HCT116 (cell line): ENCODE data around the gene PNMT. TPM values are rescaled to one million over a fixed set of nuclear protein-coding genes. Genes with fewer than 3 reads are reported as not detected.

Experiments
- ATAC-seq: fragments of 200-7000 bp; cut with Tn5 transposase; 2 replicates; pipeline ENCODE4 v1.9.1; 2020; ENCODE audit warnings: mild to moderate bottlenecking, moderate library complexity
- BruUV-seq: library from RNA; stranded (reverse); fragments of 400-500 nt; replicated peaks from 2 replicates; lab custom pipeline; 2021; lab: Mats Ljungman, UMichigan
- CTCF ChIA-PET: fragments of 300-600 bp; sonication (Branson Sonifier 250); formaldehyde crosslinking; loops from one replicate; lab custom pipeline; 2021; ENCODE audit warnings: antibody characterized with exemption; lab: Charles Lee
- POLR2A ChIA-PET: fragments of 300-600, 350-600 bp; sonication (Branson Sonifier 250); formaldehyde crosslinking; loops from one replicate; lab custom pipeline; 2021; ENCODE audit warnings: antibody characterized with exemption; lab: Charles Lee
- RAD21 ChIA-PET, 2 experiments: fragments of 300-600 bp; sonication (Branson Sonifier 250); formaldehyde crosslinking; loops; one replicate each; lab custom pipeline; 2023; ENCODE audit warnings: low total read pairs in 2 of 2; ENCODE audit not compliant: uncharacterized antibody in 2 of 2, unreplicated experiment in 2 of 2, low non-redundant PET in 1 of 2; lab: Charles Lee
- DNase-seq: peaks from one replicate; pipeline ENCODE4 v3.0.0-alpha.2; 2010; ENCODE audit warnings: low read depth, low spot score
- H2AFZ ChIP-seq: fragments of 200-600 bp; shearing (Covaris generic), sonication (generic); 2 replicates; pipeline ENCODE4 v1.6.1; 2017; ENCODE audit warnings: low read depth, mixed run types, mixed read lengths, antibody characterized with exemption, low read length; ENCODE audit not compliant: poor library complexity, severe bottlenecking
- H3K27ac ChIP-seq: 2 replicates; pipeline ENCODE4 v1.5.1; 2012; ENCODE audit warnings: low read depth, low read length
- H3K27me3 ChIP-seq: fragments of 200-600 bp; sonication (generic); 2 replicates; pipeline ENCODE4 v1.6.1; 2016; ENCODE audit warnings: mixed run types, low read length, mixed read lengths; ENCODE audit not compliant: insufficient read depth
- H3K36me3 ChIP-seq, 2 experiments: fragments of 200-500 bp in 1 of 2; fragments of 200-600 bp in 1 of 2; sonication (Bioruptor generic) in 1 of 2; sonication (generic) in 1 of 2; 2 replicates each; pipeline versions ENCODE4 v1.5.1 to v1.6.1; 2014 to 2016; ENCODE audit warnings: low read length in 2 of 2, inconsistent platforms in 1 of 2, mixed read lengths in 1 of 2, mixed run types in 1 of 2; ENCODE audit not compliant: insufficient read depth in 2 of 2, control insufficient read depth in 1 of 2
- H3K4me1 ChIP-seq, 2 experiments: fragments of 200-600 bp in 1 of 2; sonication (generic) in 1 of 2; 2 replicates each; pipeline versions ENCODE4 v1.5.1 to v1.6.1; 2012 to 2017; ENCODE audit warnings: low read length in 2 of 2, inconsistent platforms in 1 of 2, mild to moderate bottlenecking in 1 of 2, mixed read lengths in 1 of 2, mixed run types in 1 of 2, moderate library complexity in 1 of 2; ENCODE audit not compliant: insufficient read depth in 2 of 2, control insufficient read depth in 1 of 2
- H3K4me2 ChIP-seq: fragments of 200-600 bp; sonication (generic); 2 replicates; pipeline ENCODE4 v1.6.1; 2017; ENCODE audit warnings: mixed run types, low read length, mixed read lengths
- H3K4me3 ChIP-seq, 2 experiments: fragments of 200-600 bp in 1 of 2; sonication (generic) in 1 of 2; replicated peaks in 1 of 2; 2 replicates each; pipeline ENCODE4 v1.5.1; 2011 to 2016; ENCODE audit warnings: low read length in 2 of 2, control low read depth in 1 of 2, low read depth in 1 of 2, mild to moderate bottlenecking in 1 of 2, mixed read lengths in 1 of 2, mixed run types in 1 of 2
- H3K79me2 ChIP-seq: fragments of 200-600 bp; sonication (generic); 2 replicates; pipeline ENCODE4 v1.6.1; 2017; ENCODE audit warnings: mild to moderate bottlenecking, mixed run types, low read length, moderate library complexity, mixed read lengths; ENCODE audit not compliant: insufficient read depth
- H3K9ac ChIP-seq: fragments of 200-600 bp; sonication (generic); 2 replicates; pipeline ENCODE4 v1.6.1; 2016; ENCODE audit warnings: low read length, mixed read lengths
- H3K9me2 ChIP-seq: fragments of 200-600 bp; sonication (generic), shearing (Covaris generic); 2 replicates; pipeline ENCODE4 v1.6.1; 2017; ENCODE audit warnings: mixed run types, mild to moderate bottlenecking, moderate library complexity; ENCODE audit not compliant: insufficient read depth
- H3K9me3 ChIP-seq, 2 experiments: fragments of 200-500 bp in 1 of 2; fragments of 200-600 bp in 1 of 2; sonication (Bioruptor generic) in 1 of 2; sonication (generic) in 1 of 2; 2 replicates each; pipeline ENCODE4 v1.6.1; 2014 to 2017; ENCODE audit warnings: low read length in 2 of 2, mixed read lengths in 2 of 2, inconsistent platforms in 1 of 2, low read depth in 1 of 2, mild to moderate bottlenecking in 1 of 2, mixed run types in 1 of 2, moderate library complexity in 1 of 2; ENCODE audit not compliant: control insufficient read depth in 1 of 2, insufficient read depth in 1 of 2
- H4K20me1 ChIP-seq: fragments of 200-600 bp; sonication (generic), shearing (Covaris generic); 2 replicates; pipeline ENCODE4 v1.6.1; 2017; ENCODE audit warnings: mixed run types, mild to moderate bottlenecking, moderate library complexity; ENCODE audit not compliant: insufficient read depth
- ATF3 ChIP-seq: IDR thresholded peaks from 2 replicates; pipeline ENCODE4 v1.6.1; 2012
- CEBPB ChIP-seq: IDR thresholded peaks from 2 replicates; pipeline ENCODE4 v1.6.1; 2012; ENCODE audit warnings: low read depth
- CTCF ChIP-seq, 3 experiments: fragments of 200-600 bp in 1 of 3; sonication (generic) in 1 of 3; IDR thresholded peaks in 2 of 3; conservative IDR thresholded peaks in 1 of 3; 2 replicates each; pipeline ENCODE4 v1.5.1; 2012 to 2017; ENCODE audit warnings: low read depth in 2 of 3, low read length in 2 of 3, antibody characterized with exemption in 1 of 3, borderline replicate concordance in 1 of 3, control low read depth in 1 of 3, mild to moderate bottlenecking in 1 of 3, mixed read lengths in 1 of 3, mixed run types in 1 of 3, moderate library complexity in 1 of 3; ENCODE audit not compliant: insufficient read depth in 1 of 3
- ELF1 ChIP-seq: IDR thresholded peaks from 2 replicates; pipeline ENCODE4 v1.6.1; 2012; ENCODE audit warnings: low read depth, borderline replicate concordance
- EZH2 ChIP-seq: fragments of 200-600 bp; sonication (generic); IDR thresholded peaks from 2 replicates; pipeline ENCODE4 v1.6.1; 2017; ENCODE audit warnings: antibody characterized with exemption, mixed run types
- MAX ChIP-seq: IDR thresholded peaks from 2 replicates; pipeline ENCODE4 v1.6.1; 2012
- POLR2A ChIP-seq: IDR thresholded peaks from 2 replicates; pipeline ENCODE4 v1.7.0; 2011; ENCODE audit warnings: borderline replicate concordance; ENCODE audit not compliant: insufficient read depth, insufficient read length; ENCODE audit errors: extremely low read depth
- POLR2AphosphoS5 ChIP-seq: IDR thresholded peaks from 2 replicates; pipeline ENCODE4 v1.6.1; 2011; ENCODE audit warnings: mild to moderate bottlenecking, low read depth, low read length, moderate library complexity
- REST ChIP-seq: IDR thresholded peaks from 2 replicates; pipeline ENCODE4 v1.6.1; 2012; ENCODE audit warnings: low read depth
- SP1 ChIP-seq: IDR thresholded peaks from 2 replicates; pipeline ENCODE4 v1.6.1; 2012; ENCODE audit warnings: low read depth
- TCF7L2 ChIP-seq: IDR thresholded peaks from 2 replicates; pipeline ENCODE4 v1.7.0; 2011; ENCODE audit warnings: borderline replicate concordance, inconsistent platforms; ENCODE audit not compliant: insufficient read depth, insufficient read length; ENCODE audit errors: extremely low read depth
- ZBTB33 ChIP-seq: IDR thresholded peaks from 2 replicates; pipeline ENCODE4 v1.6.1; 2011; ENCODE audit warnings: mild to moderate bottlenecking, low read length, moderate library complexity; ENCODE audit not compliant: insufficient replicate concordance; ENCODE audit errors: extremely low read depth
- intact Hi-C: fragments of 100-400 bp; cut with micrococcal nuclease; formaldehyde crosslinking; loops from 2 replicates; pipeline ENCODE4 v1.10.0; 2022
- total RNA-seq: library from RNA; stranded (reverse); gene quantifications from one replicate; pipeline ENCODE4 v1.2.1, GENCODE V29; 2021; ENCODE audit not compliant: unreplicated experiment

PNMT gene
- total RNA-seq, 1 experiment from 2014 or later = not detected

GRCh38 chr17:39627712-39628516, 40.3 kb upstream of the PNMT start:
- TF ChIP-seq POLR2A (no peak), EZH2 (no peak), CEBPB (no peak), TCF7L2 (no peak), ZBTB33 (no peak), POLR2AphosphoS5 (no peak), ATF3 (no peak), SP1 (no peak), MAX (no peak), CTCF (IDR thresholded peaks at IDR 0.05 in 2 of 3, conservative IDR thresholded peaks at IDR 0.05 in 1 of 3; ENCODE audit: borderline replicate concordance in 1 of 3, insufficient read depth in 1 of 3, low read depth in 2 of 3, low read length in 2 of 3) (no peak), ELF1 (no peak), REST (no peak)
- H3K4me2 ChIP-seq = no peak overlapping the region
- CTCF ChIA-PET = interaction anchor here (1.3 to 8.3 kb wide), 3 partner anchors 6 to 80 kb away, joined by 5 to 157 read pairs (median 8); no protein-coding TSS in a partner anchor
- no peak overlapping the region for H3K9ac ChIP-seq
- H3K36me3 ChIP-seq = no peaks in the 10 kb centered on the region
- H2AFZ ChIP-seq = no peak overlapping the region
- BruUV-seq = no TSS peak
- peaks cover 26 to 44% of the 10 kb centered on the region in 2 experiments for H3K4me1 ChIP-seq
- H3K27me3 ChIP-seq = no peaks in the 10 kb centered on the region
- ATAC-seq (no peak), DNase-seq (no peak)
- intact Hi-C loops = no loop called here
- no peak overlapping the region for H3K4me3 ChIP-seq
- RAD21 ChIA-PET = no interaction called here
- POLR2A ChIA-PET = interaction anchor here (0.7 kb wide), 1 partner anchor 186 kb away, joined by 3 read pairs; no protein-coding TSS in a partner anchor
- H3K27ac ChIP-seq = no peak overlapping the region
- no peaks in the 10 kb centered on the region for H3K9me3 ChIP-seq
- no peaks in the 10 kb centered on the region for H3K79me2 ChIP-seq
- no peaks in the 10 kb centered on the region for H3K9me2 ChIP-seq
- H4K20me1 ChIP-seq = no peaks in the 10 kb centered on the region
